ENCODE measurements around the gene FAT4.

DNA sequence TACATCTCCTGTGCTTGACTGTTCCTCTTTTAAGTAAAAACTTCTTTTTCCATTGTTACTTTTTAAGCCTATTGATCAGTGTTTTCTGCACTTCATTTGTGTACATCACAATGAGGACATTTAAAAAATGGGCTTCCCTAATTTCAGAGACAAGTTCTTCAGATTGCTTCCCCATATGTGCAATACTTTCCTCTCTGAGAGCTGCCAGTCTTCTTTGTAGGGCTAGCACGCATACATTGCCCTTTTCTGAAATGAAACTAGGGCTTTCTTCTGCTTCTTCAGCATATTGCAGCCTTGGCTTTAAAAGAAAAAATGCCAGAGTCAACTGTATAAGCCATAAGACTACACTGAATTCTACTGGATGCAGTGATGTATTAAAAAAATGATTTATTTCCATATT is 37.8 kb downstream of the FAT4 start:
- no peak for TF ChIP-seq GATA3 (IDR thresholded peaks at IDR 0.05; ENCODE audit: low read depth, low read length)
- no peak for TF ChIP-seq GATA2 (IDR thresholded peaks at IDR 0.05; ENCODE audit: low read depth, low read length)
